NCI-H146 treated with DMSO at 0.1 percent for 48 hours (cell line): ENCODE measurements around the gene NEGR1.

Experiments used
- DNase-seq: peaks from one replicate; lab custom pipeline; 2025; ENCODE audit not compliant: unreplicated experiment; lab: John Stamatoyannopoulos, UW

Gene NEGR1

DNA sequence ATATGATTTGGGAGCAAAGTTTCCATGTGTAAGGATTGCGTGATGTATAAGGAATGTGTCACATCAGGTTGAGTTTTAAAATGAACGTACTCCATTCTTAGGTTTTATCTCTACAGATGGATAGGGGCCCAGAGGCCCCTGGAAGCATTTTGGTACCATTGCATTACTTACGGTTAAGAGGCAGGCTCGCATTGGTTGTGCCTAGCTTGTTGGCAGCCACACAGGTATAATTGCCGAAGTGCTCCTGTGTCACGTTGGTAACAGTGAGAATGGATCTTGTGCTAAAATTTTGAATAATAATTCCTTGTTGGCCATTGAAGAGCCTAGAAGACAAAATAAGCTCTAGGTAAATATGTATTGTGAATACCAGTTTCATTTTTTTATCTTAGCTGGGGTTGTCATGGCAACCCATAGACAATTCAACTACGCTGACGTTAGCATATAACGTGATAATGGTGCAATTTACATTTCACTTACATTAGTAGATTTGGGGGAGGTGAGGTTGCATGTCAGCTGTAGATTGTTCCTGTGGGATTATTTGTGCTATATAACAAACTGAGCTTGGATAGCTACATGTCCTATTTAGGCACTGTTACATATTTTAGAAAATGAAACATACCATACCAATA, 689.6 kb downstream of the NEGR1 start:
- DNase-seq: no peak

DNA sequence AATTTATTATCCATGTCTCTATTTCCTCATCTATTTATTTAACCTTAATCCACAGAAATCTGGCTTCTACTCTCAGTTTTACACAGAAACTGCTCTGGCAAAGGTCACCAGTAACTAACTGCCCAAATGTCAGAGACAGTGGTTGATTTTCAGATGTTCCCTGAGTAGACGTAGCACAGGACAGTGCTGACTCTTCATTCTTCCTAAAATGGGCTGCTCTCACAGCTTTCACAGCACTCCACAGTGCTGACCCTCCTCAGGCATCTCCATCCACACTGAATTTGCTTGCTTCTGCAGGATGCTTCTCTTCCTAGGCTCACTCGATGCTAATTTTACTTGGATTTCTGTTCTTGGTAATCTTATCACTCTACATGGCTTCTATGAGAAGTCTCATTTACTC, 693.3 kb downstream of the NEGR1 start:
- DNase-seq: no peak

DNA sequence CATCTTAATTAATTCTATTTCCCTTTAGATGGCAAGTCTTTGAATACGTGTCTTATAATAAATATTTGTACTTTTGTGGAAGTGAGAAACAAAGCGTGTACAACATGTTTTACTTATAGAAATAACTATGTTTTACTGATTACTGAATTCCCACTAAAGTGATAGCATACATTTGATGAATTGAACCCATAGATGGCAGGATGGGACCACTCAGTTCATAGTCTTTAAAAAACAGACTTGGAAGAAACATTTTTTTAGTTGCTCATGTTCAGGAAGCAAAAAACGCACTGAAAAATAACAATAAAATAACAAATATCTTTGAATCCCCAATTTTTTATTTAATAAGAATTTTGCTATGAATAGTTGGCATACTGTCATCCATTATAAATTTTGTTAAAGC, 694.4 kb downstream of the NEGR1 start:
- peak; percentile 72 for DNase-seq

- DNase-seq: no peak
Observed at GRCh38 chr1:71586030-71586429, 696.3 kb downstream of the NEGR1 start.

GRCh38 chr1:71583756-71584155, 698.6 kb downstream of the NEGR1 start:
- DNase-seq: no peak

DNA sequence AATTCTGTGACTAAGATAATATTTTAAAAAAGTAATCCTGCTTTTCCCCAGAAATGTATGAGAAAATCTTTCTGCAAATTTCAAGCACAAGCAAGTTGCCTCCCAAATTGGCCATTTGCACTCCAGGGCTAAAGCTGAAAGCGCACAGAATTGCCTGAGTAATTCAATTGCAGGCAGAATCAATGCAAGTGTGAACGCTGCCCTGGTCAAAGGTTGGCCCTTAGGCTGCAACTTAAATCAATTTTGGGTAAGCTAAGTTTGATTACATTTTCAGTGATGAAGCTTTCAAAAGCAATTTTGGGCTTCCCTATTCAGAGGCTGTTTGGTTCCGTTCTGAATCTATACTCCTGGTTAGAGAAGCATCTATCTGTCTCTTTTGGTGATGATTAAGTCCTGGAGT, 699.7 kb downstream of the NEGR1 start:
- no peak for DNase-seq

- DNase-seq: no peak
Observed at GRCh38 chr1:71577451-71578131, 704.7 kb downstream of the NEGR1 start.

GRCh38 chr1:71572038-71572437, 710.3 kb downstream of the NEGR1 start:
- DNase-seq: no peak

DNA sequence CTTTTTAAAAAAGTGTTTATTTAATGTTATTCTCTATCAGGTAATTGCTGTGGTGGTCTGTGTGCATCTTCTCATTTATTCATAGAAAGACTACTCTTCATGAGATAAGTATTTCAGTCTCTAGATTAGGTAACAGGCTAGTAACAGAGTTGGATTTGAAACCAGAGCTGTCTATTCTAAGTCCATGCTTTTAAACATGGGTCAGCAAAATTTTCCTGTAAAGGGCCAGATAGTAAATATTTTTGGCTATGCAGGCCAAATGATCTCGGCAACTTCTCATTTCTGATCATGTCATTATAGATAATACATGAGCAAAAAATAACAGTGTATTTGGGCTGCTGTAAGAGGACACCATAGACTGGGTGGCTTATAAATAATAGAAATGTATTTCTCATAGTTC, 715.9 kb downstream of the NEGR1 start:
- DNase-seq: no peak

- DNase-seq: no peak
Observed at GRCh38 chr1:71565831-71566230, 716.5 kb downstream of the NEGR1 start.

- no peak for DNase-seq
Observed at GRCh38 chr1:71565262-71565661, 717.1 kb downstream of the NEGR1 start.

GRCh38 chr1:71562298-71562697, 720.0 kb downstream of the NEGR1 start:
- no peak for DNase-seq

DNA sequence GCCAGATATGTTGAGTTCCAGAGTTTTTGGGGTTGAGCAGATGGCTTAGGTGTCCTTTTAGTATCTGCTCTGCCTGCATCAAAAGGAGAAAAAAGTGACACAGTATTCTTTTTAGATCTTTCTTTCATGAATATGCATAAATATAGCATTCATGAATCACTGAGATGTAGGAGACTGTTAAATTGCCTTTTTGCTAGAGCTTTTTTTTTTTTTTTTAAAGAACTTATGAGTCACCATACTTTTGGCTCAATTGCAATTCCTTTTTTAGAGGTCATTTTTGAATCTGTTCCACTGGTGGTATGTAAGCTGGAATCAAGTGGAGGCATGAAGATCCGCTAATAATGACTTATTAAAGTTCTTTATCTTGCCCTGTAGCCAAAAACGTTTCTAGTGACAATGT, 720.6 kb downstream of the NEGR1 start:
- no peak for DNase-seq

- no peak for DNase-seq
Observed at GRCh38 chr1:71561206-71561605, 721.1 kb downstream of the NEGR1 start.

DNA sequence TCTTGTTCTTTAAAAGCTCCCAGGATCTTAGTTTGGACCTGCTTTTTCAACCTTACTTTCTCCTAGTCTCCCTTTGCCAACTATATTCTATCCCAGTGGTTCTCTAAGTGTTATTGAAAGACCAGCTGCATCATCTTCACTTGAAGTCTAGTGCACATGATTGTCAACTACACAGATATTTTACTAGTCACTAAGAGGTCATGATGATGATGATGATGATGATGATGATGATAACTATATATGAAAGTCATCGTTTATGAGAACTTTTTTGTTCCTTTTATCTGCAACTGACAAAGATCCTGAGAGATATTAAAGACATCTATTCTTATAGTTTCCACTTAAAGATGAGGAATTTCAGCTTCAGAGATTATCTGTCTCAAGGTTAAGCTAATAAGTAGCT, 722.5 kb downstream of the NEGR1 start:
- DNase-seq: no peak

- DNase-seq: no peak
Observed at GRCh38 chr1:71557138-71557537, 725.2 kb downstream of the NEGR1 start.

DNA sequence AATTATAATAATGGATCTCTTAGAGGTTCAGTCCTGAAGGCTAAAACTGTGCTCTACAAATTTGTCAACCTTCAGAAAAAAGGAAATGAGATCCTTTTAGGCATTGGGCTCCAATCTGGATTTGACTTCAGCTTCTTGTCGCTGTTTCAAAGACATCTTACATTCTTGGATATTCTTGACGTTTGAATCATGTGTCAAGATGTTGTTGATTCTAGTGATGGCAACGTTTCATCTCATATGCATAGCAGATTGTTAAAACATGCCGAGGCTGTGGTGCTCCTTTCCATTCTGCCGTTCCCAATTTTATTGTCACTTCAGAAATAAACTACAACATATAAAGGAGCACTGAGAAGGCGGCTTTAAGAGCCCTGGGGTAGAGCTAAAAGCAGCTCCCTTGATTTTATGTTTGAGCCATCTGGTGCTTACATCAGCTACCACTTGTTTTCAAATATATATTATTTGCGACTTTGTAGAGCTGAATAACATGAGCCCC, 733.9 kb downstream of the NEGR1 start:
- DNase-seq: no peak

DNA sequence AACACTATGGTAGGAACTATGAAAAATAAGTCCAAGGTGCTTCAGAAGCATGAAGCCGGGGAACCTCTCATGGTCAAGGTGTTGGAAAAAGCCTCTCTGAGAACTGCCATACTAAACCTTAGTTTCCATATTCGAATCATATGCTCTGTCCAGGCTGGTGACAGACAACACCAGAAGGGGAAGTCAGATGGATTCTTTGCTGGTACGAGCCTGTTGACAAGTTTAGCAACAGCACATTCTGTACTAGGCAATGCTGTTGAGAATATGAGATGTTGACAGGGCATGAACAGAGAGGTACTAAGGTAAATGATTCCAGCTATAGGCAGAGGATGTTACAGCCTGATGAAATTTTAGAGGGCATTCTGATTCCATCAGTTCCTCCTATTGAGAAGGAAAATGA, 740.2 kb downstream of the NEGR1 start:
- no peak for DNase-seq

DNA sequence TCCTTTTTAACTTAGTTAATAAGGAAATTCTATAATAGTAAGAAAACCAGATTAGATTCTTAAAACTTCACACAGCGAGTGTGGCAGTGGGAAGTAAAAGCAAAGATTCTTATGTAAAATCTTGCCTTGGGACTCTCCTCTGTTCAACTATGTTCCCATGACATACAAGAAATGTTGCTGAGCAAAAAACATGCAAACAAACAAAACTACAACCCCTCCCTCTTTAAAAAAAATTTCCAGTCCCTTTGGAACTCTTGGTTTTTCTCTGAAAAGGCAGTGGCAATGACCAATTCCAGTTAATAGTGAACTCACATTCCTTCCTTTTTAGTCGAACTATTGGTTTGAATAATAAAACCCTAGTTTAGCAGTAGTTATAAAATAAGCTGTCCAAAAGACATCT, 748.4 kb downstream of the NEGR1 start:
- no peak for DNase-seq

- DNase-seq: no peak
Observed at GRCh38 chr1:71532343-71532742, 750.0 kb downstream of the NEGR1 start.

DNA sequence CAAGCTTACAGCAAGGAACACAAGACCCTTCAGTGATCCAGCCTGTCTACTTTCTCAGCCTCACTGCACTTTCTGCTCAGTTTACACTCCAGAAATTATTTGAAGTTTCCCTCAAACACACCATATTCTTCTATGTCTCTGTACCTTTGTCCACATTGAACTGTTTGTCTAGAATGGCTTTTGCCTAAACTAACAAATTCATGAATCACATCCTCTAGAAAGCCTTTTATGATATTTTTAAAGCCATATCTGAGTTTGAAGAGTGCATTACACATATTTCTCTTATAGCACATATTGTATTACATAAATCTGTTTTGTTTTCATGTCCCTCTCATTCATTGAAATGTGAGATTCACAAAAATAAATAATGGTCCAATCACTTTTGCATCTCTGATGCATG, 755.5 kb downstream of the NEGR1 start:
- no peak for DNase-seq

- no peak for DNase-seq
Observed at GRCh38 chr1:71522721-71523120, 759.6 kb downstream of the NEGR1 start.
